Vagina (tissue), 2 donors: ENCODE measurements around the gene PPFIBP2.

ENCODE experiments used
- POLR2AphosphoS5 ChIP-seq, 2 donors: sonication (generic); formaldehyde crosslinking; IDR thresholded peaks; one replicate each; pipeline ENCODE4 v1.9.0; 2017; ENCODE audit warnings: antibody characterized with exemption in 2 of 2, mild to moderate bottlenecking in 2 of 2, low read depth in 1 of 2; ENCODE audit not compliant: insufficient read depth in 1 of 2
- TF ChIP-seq, protein P1 (sequence below), 3 experiments: fragments of 450-650 bp in 2 of 3; fragments of 200-600 bp in 1 of 3; sonication (generic) in 1 of 3; IDR thresholded peaks; one replicate each; pipeline ENCODE4 v1.5.1; 2017 to 2019; ENCODE audit warnings: antibody characterized with exemption in 3 of 3, mild to moderate bottlenecking in 2 of 3, moderate library complexity in 2 of 3

GRCh38 chr11:7686761-7687160, 173.0 kb downstream of the PPFIBP2 start:
- TF ChIP-seq, protein P1, sequence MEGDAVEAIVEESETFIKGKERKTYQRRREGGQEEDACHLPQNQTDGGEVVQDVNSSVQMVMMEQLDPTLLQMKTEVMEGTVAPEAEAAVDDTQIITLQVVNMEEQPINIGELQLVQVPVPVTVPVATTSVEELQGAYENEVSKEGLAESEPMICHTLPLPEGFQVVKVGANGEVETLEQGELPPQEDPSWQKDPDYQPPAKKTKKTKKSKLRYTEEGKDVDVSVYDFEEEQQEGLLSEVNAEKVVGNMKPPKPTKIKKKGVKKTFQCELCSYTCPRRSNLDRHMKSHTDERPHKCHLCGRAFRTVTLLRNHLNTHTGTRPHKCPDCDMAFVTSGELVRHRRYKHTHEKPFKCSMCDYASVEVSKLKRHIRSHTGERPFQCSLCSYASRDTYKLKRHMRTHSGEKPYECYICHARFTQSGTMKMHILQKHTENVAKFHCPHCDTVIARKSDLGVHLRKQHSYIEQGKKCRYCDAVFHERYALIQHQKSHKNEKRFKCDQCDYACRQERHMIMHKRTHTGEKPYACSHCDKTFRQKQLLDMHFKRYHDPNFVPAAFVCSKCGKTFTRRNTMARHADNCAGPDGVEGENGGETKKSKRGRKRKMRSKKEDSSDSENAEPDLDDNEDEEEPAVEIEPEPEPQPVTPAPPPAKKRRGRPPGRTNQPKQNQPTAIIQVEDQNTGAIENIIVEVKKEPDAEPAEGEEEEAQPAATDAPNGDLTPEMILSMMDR (IDR thresholded peaks at IDR 0.05) = no peak
- no peak for TF ChIP-seq POLR2AphosphoS5 (IDR thresholded peaks at IDR 0.05; ENCODE audit: insufficient read depth in 1 of 2, low read depth in 1 of 2)
